HepG2 (cell line): ENCODE data around the gene FCHO2.

Source experiments
- AGO1 ChIP-seq: fragments of 200-400 bp; formaldehyde crosslinking; IDR thresholded peaks from 2 replicates; pipeline ENCODE4 v1.6.1; 2017; ENCODE audit warnings: mild to moderate bottlenecking, low read depth, low read length, moderate library complexity; ENCODE audit not compliant: poor library complexity, severe bottlenecking
- GABPA ChIP-seq, 2 experiments: IDR thresholded peaks; 2 replicates each; pipeline ENCODE4 v1.6.1; 2011 to 2016; ENCODE audit warnings: low read depth in 2 of 2, low read length in 1 of 2, missing biosample characterization in 1 of 2, missing genetic modification characterization in 1 of 2
- KLF16 ChIP-seq, 2 experiments: sonication (generic) in 1 of 2; formaldehyde crosslinking in 1 of 2; IDR thresholded peaks; 2 replicates each; pipeline versions ENCODE4 v1.6.1 to v1.8.0; 2016 to 2023; ENCODE audit warnings: missing genetic modification reagents in 2 of 2, missing compliant biosample characterization in 1 of 2
- POLR2A ChIP-seq, 2 experiments: IDR thresholded peaks; 2 replicates each; pipeline ENCODE4 v1.6.1; 2011; ENCODE audit warnings: low read depth in 2 of 2, low read length in 2 of 2, mild to moderate bottlenecking in 1 of 2, moderate library complexity in 1 of 2; ENCODE audit not compliant: insufficient read depth in 1 of 2
- PRPF4 ChIP-seq: fragments of 200-400 bp; formaldehyde crosslinking; IDR thresholded peaks from 2 replicates; pipeline ENCODE4 v1.6.1; 2016; ENCODE audit warnings: low read length, low read depth; ENCODE audit not compliant: poor library complexity, severe bottlenecking
- ZNF597 ChIP-seq: sonication (generic); formaldehyde crosslinking; IDR thresholded peaks from 2 replicates; pipeline ENCODE4 v1.5.0; 2020; ENCODE audit warnings: missing genetic modification reagents
- ZSCAN5A ChIP-seq: sonication (generic); formaldehyde crosslinking; IDR thresholded peaks from 2 replicates; pipeline ENCODE4 v1.8.0; 2022; ENCODE audit warnings: mild to moderate bottlenecking, missing genetic modification reagents, borderline replicate concordance

- TF ChIP-seq POLR2A (IDR thresholded peaks at IDR 0.05; ENCODE audit: insufficient read depth in 1 of 2, low read depth in 2 of 2, low read length in 2 of 2): no peak
- no peak for TF ChIP-seq ZSCAN5A (CRISPR knock-in tag)
- no peak for TF ChIP-seq GABPA (IDR thresholded peaks at IDR 0.05; ENCODE audit: low read depth, low read length)
- no peak for TF ChIP-seq GABPA (CRISPR knock-in tag; IDR thresholded peaks at IDR 0.05; ENCODE audit: low read depth)
- no peak for TF ChIP-seq ZNF597 (CRISPR knock-in tag)
- TF ChIP-seq PRPF4: no peak
- no peak for TF ChIP-seq AGO1
- no peak for TF ChIP-seq KLF16 (CRISPR knock-in tag; IDR thresholded peaks at IDR 0.05)
These were observed 148.5 kb downstream of the FCHO2 start for GRCh38 chr5:73104326-73104725.
